Glomerular visceral epithelial cell (primary cell): ENCODE measurements around the gene COL9A3.

Experiments used
- DNase-seq: peaks from one replicate; pipeline ENCODE4 v3.0.0-alpha.2; 2016; ENCODE audit errors: extremely low spot score

Gene COL9A3

GRCh38 chr20:62856931-62857619 is 40.2 kb downstream of the COL9A3 start:
- peak; percentile 53 for DNase-seq

DNA sequence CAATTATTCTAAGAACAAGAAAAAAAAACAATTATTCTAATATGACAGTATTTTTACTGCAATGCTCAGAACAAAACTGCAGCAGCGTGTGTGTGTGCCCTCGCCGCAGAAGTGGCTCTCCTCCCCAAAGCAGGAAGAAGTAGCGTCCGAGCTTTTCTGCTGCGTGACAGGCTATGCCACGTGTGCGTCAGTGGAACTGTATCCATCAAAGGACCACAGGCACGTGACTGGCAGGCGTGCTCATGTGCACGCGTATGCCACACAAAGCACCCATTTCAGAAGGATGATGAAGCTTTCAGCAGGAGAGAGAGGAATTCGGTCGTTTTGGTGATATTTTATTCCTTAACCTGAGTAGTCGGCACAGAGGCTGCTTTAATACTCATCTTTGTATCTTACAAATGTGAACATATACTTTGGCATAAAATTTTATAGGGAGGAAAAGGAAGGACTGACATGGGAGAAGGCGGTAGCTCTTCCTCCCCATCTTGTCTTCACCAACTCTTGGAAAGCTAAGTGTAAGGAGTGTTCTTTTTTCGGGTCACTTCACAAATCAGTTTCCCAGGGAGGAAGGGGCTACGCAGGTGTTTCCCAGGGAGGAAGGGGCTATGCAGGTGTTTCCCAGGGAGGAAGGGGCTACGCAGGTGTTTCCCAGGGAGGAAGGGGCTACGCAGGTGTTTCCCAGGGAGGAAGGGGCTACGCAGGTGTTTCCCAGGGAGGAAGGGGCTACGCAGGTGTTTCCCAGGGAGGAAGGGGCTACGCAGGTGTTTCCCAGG is 41.4 kb downstream of the COL9A3 start:
- no peak for DNase-seq

DNA sequence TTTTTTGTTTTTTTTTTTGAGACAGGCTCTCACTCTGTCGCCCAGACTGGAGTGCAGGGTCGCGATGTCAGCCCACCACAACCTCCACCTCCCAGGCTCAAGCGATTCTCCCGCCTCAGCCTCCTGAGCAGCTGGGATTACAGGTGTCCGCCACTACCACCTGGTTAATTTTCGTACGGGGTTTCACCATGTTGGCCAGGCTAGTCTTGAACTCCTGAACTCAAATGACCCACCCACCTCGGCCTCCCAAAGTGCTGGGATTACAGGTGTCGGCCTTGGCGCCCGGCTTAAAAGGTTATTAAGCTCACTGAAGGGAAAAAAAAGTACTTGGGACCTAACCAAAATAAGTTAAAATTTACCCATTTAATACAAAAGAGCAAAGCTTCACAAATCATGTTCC is 42.9 kb downstream of the COL9A3 start:
- DNase-seq = no peak

DNA sequence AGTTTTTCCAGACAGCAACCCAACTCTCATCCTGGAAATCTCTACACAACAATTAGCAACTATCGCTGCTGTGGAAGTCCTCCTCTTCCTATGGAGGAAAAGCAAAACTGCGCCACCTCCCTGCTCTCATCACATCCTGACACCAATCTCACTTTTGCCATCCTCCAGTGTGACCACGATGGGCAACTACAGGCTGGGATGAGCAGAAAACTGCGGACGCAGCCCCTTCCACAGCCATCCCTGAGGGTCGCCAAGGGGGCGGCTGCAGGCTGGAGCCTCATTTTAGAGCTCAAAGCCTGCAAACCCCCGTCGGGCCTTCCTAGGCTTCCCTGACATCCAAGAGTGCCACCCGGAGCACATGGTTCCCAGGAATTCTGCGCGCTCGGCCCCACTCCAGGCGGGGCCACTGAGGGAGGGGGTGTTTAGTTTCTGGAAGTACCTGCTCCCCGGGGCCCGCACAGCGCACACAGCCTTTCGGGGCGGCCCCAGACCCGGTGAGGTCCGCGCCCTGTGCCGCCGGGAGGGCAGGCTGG is 43.6 kb downstream of the COL9A3 start:
- peak; percentile 34 for DNase-seq

GRCh38 chr20:62860924-62861691 is 44.3 kb downstream of the COL9A3 start:
- peak; percentile 39 for DNase-seq

DNA sequence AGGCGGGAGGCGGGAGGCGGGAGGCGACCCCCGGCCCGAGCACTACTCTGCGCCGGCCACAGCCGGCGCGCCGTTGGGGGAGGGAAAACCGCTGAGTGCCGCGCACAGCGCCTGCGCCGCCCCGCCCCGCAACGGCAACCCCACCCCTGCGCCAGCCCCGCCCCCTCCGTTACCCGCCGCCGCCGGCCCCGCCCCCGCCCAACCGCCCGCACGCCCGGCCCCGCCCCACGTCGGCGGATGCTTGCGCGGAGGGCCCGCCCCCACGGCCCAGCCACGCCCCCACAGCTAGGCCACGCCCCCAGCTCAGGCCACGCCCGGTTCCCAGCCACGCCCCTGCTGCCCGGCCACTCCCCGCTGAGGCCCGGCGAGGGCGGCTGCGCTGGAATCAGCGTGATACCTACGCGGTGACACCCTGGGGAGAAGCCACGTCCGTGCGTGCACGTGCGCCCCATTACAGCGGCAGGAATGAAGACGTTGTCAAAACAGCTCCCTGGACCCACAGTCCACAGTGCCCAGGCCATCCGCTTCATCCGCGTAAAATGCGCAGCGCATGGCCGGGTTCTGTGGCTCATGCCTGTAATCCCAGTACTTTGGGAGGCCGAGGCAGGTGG is 45.0 kb downstream of the COL9A3 start, which contains the start of gene TCFL5:
Gene TCFL5 (minus strand): TSS at position 97 of the 611 bp plus-strand sequence. CDS start 152 bp downstream, outside the sequence.
- peak; percentile 93 for DNase-seq

DNA sequence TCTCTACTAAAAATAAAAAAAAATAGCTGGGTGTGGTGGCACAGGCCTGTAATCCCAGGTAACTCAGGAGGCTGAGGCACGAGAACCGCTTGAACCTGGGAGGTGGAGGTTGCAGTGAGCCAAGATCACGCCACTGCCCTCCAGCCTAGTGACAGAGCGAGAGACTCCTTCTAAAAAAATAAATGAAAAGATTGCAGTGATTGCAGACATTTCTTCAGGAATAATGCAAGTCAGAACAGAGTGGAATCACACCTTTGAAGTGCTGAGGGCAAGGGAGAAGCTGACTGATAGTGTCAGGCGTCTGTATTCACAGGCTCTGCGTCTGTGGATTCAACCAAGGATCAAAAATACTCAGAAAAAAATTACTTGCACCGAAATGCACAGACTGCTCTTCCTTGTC is 47.4 kb downstream of the COL9A3 start:
- no peak for DNase-seq

- no peak for DNase-seq
Observed at GRCh38 chr20:62872184-62872847, 55.5 kb downstream of the COL9A3 start.

DNA sequence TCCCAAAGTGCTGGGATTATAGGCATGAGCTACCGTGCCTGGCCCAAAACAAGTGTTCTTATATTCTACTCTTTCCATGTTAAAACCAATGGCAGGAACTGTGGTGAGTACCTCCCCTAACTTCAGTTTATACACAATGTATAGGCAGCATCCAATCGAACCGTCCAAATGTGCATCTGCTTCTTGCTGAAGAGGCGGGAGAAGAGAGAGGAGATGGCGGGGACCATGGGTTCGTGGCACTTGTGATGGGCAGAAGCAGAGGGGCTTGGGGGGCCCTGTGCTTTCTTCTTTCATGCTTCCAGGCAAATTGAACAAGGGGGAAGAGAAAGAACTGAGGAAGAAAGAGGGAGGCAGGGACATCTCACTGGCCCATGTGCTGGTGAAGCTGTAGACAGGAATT is 56.0 kb downstream of the COL9A3 start:
- no peak for DNase-seq

DNA sequence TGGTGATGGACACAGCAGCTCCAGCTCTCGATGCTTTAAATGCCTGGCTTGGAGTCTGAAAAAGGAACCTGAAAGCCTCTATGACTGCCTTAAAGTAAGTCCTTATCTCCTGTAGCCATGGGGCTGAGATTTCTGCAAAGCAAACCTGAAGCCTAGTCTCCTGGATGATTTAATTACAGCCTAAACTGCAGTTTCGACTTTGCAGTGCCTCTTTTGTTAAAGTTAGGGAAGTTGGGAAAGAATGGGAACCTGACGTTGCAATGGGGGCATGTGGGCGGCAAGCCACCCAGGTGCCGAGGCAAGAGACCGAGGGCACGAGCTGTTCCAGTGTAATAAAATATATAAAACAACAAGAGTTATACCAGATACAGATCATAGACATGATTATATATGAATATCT is 56.4 kb downstream of the COL9A3 start:
- no peak for DNase-seq

- DNase-seq = peak; percentile 63
Observed at GRCh38 chr20:62873681-62874031, 56.8 kb downstream of the COL9A3 start.

DNA sequence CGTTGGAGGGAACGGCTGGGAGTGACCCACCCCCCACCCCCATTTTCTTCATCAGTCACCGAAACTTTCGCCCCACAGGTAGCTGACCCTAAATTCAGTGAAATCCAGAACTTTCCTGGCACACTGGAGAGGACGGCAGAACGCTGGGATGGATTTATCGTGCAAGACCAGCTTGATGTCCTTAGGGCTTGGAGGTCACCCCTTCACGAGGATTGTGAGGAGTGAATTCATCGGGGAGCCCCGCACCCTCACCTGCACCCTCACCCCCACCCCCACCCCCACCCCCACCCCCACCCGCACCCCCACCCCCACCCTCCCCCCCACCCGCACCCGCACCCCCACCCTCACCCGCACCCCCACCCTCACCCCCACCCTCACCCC is 58.1 kb downstream of the COL9A3 start:
- DNase-seq = no peak

DNA sequence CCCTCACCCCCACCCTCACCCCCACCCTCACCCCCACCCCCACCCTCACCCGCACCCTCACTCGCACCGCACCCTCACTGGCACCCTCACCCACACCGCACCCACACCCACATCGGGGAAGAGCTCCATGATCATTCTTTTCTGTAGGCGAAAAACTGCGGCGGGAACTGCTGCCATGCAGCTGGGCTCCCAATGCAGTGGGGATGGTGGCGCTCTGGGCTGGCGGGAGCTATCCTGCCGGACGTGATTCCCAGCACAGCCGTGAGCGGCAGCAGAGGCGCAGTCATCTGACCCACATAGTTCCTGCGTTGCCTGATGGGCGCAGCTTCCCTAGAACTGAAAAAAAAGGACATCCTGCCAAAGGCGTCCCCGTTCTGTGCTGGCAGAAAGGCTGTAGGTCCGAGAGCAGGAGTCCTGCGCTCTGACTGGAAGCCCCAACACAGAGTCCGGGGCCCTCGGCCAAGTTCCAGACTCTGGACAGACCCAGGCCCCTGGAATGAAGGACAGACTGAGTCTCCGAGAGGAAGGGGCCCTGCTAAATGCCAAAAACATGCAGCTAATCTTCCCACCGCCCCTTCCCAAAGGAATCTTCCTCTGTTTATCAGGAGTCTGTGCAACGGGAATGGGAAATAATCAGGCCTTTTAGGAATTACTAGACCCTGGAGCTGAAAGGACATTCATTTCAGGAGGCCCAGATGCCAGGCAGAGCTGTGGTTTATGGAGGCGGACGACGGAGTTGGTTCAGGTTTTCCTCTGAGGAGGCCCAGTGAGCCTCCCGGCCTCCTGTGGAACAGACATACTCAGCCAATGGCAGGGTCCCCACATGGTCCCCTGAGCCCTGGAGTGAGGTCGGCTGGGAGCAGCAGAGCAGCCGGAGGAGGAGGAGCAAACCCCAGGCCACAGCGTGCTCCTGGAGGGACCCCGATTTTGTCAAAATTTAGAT is 58.8 kb downstream of the COL9A3 start:
- DNase-seq = no peak

DNA sequence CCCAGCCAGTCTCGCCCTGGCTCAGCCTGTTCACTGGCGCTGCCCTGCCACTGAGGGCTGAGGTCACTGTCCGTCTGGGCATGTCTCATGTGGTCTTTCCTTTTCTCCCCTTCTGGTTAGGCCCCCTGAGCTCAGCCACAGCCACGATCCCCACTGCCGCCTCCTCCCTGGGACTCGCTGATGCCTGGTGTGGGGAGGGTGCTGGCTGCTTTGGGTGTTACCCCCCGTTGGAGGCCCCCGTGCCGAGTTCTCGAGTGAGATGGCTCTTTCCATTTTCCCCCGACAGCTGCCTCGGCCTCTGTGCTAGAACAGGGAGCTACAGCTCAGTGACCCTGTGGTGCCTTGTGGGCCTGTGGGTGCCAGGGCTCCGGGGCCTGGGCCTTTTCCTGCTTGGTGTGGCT is 59.7 kb downstream of the COL9A3 start:
- DNase-seq = no peak

- no peak for DNase-seq
Observed at GRCh38 chr20:62876902-62877816, 60.3 kb downstream of the COL9A3 start.

- no peak for DNase-seq
Observed at GRCh38 chr20:62878244-62879038, 61.6 kb downstream of the COL9A3 start.

DNA sequence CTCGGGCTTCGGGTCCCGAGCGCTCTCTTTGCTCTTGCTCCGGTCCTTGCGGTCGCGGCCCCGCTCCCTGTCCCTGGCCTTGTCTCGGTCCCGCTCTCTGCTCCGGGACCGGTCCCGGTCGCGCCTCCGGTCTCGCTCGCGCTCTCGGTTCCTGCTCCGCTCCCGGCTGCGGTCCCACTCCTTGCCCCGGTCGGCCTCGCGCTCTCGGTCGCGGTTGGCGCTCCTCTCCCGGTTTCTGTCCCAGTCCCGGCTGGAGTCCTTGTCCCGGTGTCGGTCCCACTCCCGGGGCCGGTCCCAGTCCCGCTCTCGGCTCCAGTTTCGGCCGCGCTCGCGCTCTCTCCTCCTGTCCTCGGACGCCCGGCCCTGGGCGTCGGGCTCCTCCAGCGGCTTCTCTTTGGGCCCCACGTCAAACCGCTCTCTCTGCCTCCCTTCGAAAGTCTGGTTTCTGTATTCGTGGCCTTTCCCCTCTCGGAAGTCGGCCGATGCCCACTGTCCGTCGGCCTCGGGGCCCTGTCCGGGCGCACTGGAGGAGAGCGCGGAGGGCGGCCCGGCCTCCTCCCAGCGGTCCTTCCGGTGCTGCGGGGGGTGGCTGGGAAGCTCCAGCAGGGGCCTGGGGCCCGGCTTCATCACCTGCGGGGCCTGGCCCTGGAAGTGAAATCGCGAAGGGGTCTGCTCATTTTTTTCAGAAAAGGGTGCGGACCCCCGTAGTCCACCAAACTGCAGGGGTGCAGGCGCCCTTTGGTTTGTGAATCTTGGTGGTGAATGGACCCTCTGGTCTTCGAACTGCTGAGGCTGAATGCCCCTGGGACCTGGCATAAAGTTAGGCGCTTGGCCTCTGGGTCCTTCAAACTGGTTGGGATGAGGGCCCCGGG is 62.7 kb downstream of the COL9A3 start:
- DNase-seq = no peak
